HepG2 (cell line): ENCODE measurements around the gene SLC1A4. TPM values are rescaled to one million over a fixed set of nuclear protein-coding genes. Genes with fewer than 3 reads are reported as not detected.

Source experiments
- ATAC-seq: fragments of 200-7000 bp; cut with Tn5 transposase; 3 replicates; pipeline ENCODE4 v1.9.1; 2020; ENCODE audit warnings: mild to moderate bottlenecking, moderate library complexity
- BruUV-seq: library from RNA; stranded (reverse); fragments of 400-500 nt; replicated peaks from 2 replicates; lab custom pipeline; 2021; lab: Mats Ljungman, UMichigan
- CTCF ChIA-PET: fragments of 300-600 bp; formaldehyde crosslinking; extraction: SDS; loops from one replicate; lab custom pipeline; 2021; ENCODE audit warnings: low total read pairs, inconsistent platforms, low intra/inter-chr PET ratio; lab: Yijun Ruan, JAX
- POLR2A ChIA-PET: fragments of 350-600 bp; sonication (Branson Sonifier 250); formaldehyde crosslinking; loops from one replicate; lab custom pipeline; 2020; ENCODE audit warnings: antibody characterized with exemption, inconsistent platforms; lab: Yijun Ruan, JAX
- DNase-seq: peaks from one replicate; pipeline ENCODE4 v3.0.0-alpha.2; 2015; ENCODE audit warnings: low spot score
- FAIRE-seq: peaks from 3 replicates; lab custom pipeline; 2011; peaks lifted over from hg19 to GRCh38; lab: Jason Lieb, UNC
- H2AFZ ChIP-seq: one replicate; pipeline ENCODE4 v1.6.1; 2011; ENCODE audit warnings: low read length, inconsistent platforms
- H3K27ac ChIP-seq: fragments of 300-600 bp; 3 replicates; pipeline ENCODE4 v1.8.0; 2011; ENCODE audit warnings: mixed run types, mild to moderate bottlenecking, mixed read lengths, low read length, inconsistent platforms; ENCODE audit not compliant: insufficient read depth; ENCODE audit errors: extremely low read length
- H3K27me3 ChIP-seq, 2 experiments: fragments of 200-600 bp in 1 of 2; 2 replicates in 1 of 2; 3 replicates in 1 of 2; pipeline versions ENCODE4 v1.6.0 to v1.8.0; 2011; ENCODE audit warnings: low read length in 2 of 2, mild to moderate bottlenecking in 2 of 2, moderate library complexity in 2 of 2, inconsistent platforms in 1 of 2; ENCODE audit not compliant: insufficient read depth in 2 of 2, control insufficient read depth in 1 of 2
- H3K36me3 ChIP-seq, 2 experiments: fragments of 200-600 bp in 1 of 2; replicated peaks in 1 of 2; 2 replicates in 1 of 2; 3 replicates in 1 of 2; pipeline versions ENCODE4 v1.5.1 to v1.8.0; 2011; ENCODE audit warnings: low read length in 2 of 2, inconsistent platforms in 1 of 2; ENCODE audit not compliant: insufficient read depth in 2 of 2, control insufficient read depth in 1 of 2
- H3K4me1 ChIP-seq: 2 replicates; pipeline ENCODE4 v1.5.1; 2012; ENCODE audit warnings: low read length, inconsistent platforms; ENCODE audit not compliant: insufficient read depth
- H3K4me2 ChIP-seq: 2 replicates; pipeline ENCODE4 v1.6.0; 2011; ENCODE audit warnings: low read depth, low read length, inconsistent platforms
- H3K4me3 ChIP-seq, 3 experiments: fragments of 200-600 bp in 1 of 3; sonication (generic), shearing (Covaris generic) in 1 of 3; replicated peaks in 1 of 3; 2 replicates each; pipeline ENCODE4 v1.5.1; 2011 to 2016; ENCODE audit warnings: low read length in 3 of 3, inconsistent platforms in 2 of 3, low read depth in 2 of 3, mild to moderate bottlenecking in 2 of 3, control low read depth in 1 of 3, mixed read lengths in 1 of 3; ENCODE audit not compliant: insufficient read depth in 1 of 3
- H3K79me2 ChIP-seq: one replicate; pipeline ENCODE4 v1.6.1; 2011; ENCODE audit warnings: low read length, inconsistent platforms; ENCODE audit not compliant: insufficient read depth
- H3K9ac ChIP-seq: 2 replicates; pipeline ENCODE4 v1.6.0; 2011; ENCODE audit warnings: mild to moderate bottlenecking, low read depth, low read length, inconsistent platforms; ENCODE audit not compliant: insufficient read depth
- H3K9me3 ChIP-seq: 2 replicates; pipeline ENCODE4 v1.5.1; 2012; ENCODE audit warnings: mild to moderate bottlenecking, low read length
- H4K20me1 ChIP-seq: 2 replicates; pipeline ENCODE4 v1.6.0; 2011; ENCODE audit warnings: inconsistent platforms, mild to moderate bottlenecking, low read length, moderate library complexity; ENCODE audit not compliant: insufficient read depth
- EED ChIP-seq: sonication (generic); formaldehyde crosslinking; IDR thresholded peaks from 2 replicates; pipeline ENCODE4 v1.5.0; 2020; ENCODE audit warnings: mild to moderate bottlenecking, missing genetic modification reagents
- FIP1L1 ChIP-seq: fragments of 200-400 bp; formaldehyde crosslinking; IDR thresholded peaks from 2 replicates; pipeline ENCODE4 v1.6.1; 2018; ENCODE audit warnings: low read depth, mild to moderate bottlenecking, low read length, moderate library complexity, borderline replicate concordance; ENCODE audit not compliant: insufficient read depth
- FLYWCH1 ChIP-seq: sonication (generic); formaldehyde crosslinking; IDR thresholded peaks from 2 replicates; pipeline ENCODE4 v1.8.1; 2023; ENCODE audit warnings: mild to moderate bottlenecking, missing genetic modification reagents
- HNRNPL ChIP-seq: fragments of 200-400 bp; formaldehyde crosslinking; IDR thresholded peaks from 2 replicates; pipeline ENCODE4 v1.6.1; 2017; ENCODE audit warnings: mild to moderate bottlenecking, low read depth, low read length
- IRF2 ChIP-seq: IDR thresholded peaks from 2 replicates; pipeline ENCODE4 v1.6.1; 2018; ENCODE audit warnings: missing genetic modification reagents, missing compliant biosample characterization
- KLF13 ChIP-seq: sonication (generic); formaldehyde crosslinking; IDR thresholded peaks from 2 replicates; pipeline ENCODE4 v1.4.0; 2020; ENCODE audit warnings: mild to moderate bottlenecking, missing genetic modification reagents
- MTA3 ChIP-seq: sonication (generic); formaldehyde crosslinking; IDR thresholded peaks from 2 replicates; pipeline ENCODE4 v1.4.0; 2020; ENCODE audit warnings: missing genetic modification reagents
- NFRKB ChIP-seq: fragments of 450-650 bp; IDR thresholded peaks from 2 replicates; pipeline ENCODE4 v1.6.1; 2017
- RNF2 ChIP-seq: fragments of 450-650 bp; conservative IDR thresholded peaks from 2 replicates; pipeline ENCODE4 v1.6.1; 2016; ENCODE audit warnings: low read depth
- STAT6 ChIP-seq: sonication (generic); formaldehyde crosslinking; IDR thresholded peaks from 2 replicates; pipeline ENCODE4 v1.4.0; 2020; ENCODE audit warnings: missing genetic modification reagents, mild to moderate bottlenecking, borderline replicate concordance
- ZBTB7B ChIP-seq: sonication (generic); formaldehyde crosslinking; IDR thresholded peaks from 2 replicates; pipeline ENCODE4 v1.4.0; 2020; ENCODE audit warnings: missing genetic modification reagents
- ZEB1 ChIP-seq: IDR thresholded peaks from 2 replicates; pipeline ENCODE4 v1.6.1; 2012; ENCODE audit warnings: mild to moderate bottlenecking, low read depth, inconsistent platforms; ENCODE audit not compliant: insufficient replicate concordance
- ZNF275 ChIP-seq: sonication (generic); formaldehyde crosslinking; IDR thresholded peaks from 2 replicates; pipeline ENCODE4 v1.8.0; 2022; ENCODE audit warnings: missing genetic modification reagents, mild to moderate bottlenecking, inconsistent platforms, borderline replicate concordance
- ZNF619 ChIP-seq: sonication (generic); formaldehyde crosslinking; IDR thresholded peaks from 2 replicates; pipeline ENCODE4 v1.4.0; 2020; ENCODE audit warnings: mild to moderate bottlenecking, missing genetic modification reagents
- ZSCAN31 ChIP-seq: sonication (generic); formaldehyde crosslinking; IDR thresholded peaks from 2 replicates; pipeline ENCODE4 v1.5.0; 2020; ENCODE audit warnings: low read depth, mild to moderate bottlenecking, missing genetic modification reagents
- WGBS: methylation state at CpG from one replicate; pipeline ENCODE4 v1.1.6; 2017; ENCODE audit warnings: low lambda C conversion rate; 5-methylcytosine and 5-hydroxymethylcytosine counted together
- in situ Hi-C: cut with HindIII; loops from 2 replicates; pipeline ENCODE4 v1.10.0; 2017; ENCODE audit warnings: low pct_unique_long_range_greater_than_20kb; ENCODE audit not compliant: extremely low pct_ligation_motif_present
- intact Hi-C: fragments of 100-400 bp; cut with micrococcal nuclease; formaldehyde crosslinking; loops from one replicate; pipeline ENCODE4 v1.10.0; 2022; ENCODE audit not compliant: unreplicated experiment
- polyA plus RNA-seq, 8 experiments: library from polyadenylated mRNA; depleted of rRNA in 3 of 8; stranded (reverse) in 7 of 8; unstranded in 1 of 8; fragments of >200 nt; fragmentation: Illumina TruSeq in 4 of 8; extraction: Trizol in 4 of 8; gene quantifications; 2 replicates each; pipeline versions ENCODE4 v1.2.1 to v1.2.3, GENCODE V29; 2011 to 2016; ENCODE audit warnings: low read depth in 4 of 8, missing spikeins in 1 of 8, mixed read lengths in 1 of 8; ENCODE audit not compliant: insufficient read depth in 1 of 8
- total RNA-seq, 5 experiments: library from RNA; depleted of rRNA; stranded (reverse); fragments of >200 nt; fragmentation: Illumina TruSeq; extraction: Trizol; gene quantifications; 2 replicates each; pipeline ENCODE4 v1.2.3, GENCODE V29; 2016; ENCODE audit warnings: low read depth in 1 of 5

Gene SLC1A4
- total and polyA plus RNA-seq, 2 of the 13 experiments (the other 11 are each of a cell fraction or from before 2014, with no cell fraction given), result 21.0 to 39.6 TPM

- no peak for TF ChIP-seq ZBTB7B (CRISPR knock-in tag)
- no peak for TF ChIP-seq ZSCAN31 (CRISPR knock-in tag)
- no peak for TF ChIP-seq HNRNPL
- TF ChIP-seq KLF13 (CRISPR knock-in tag), result no peak
- no peak for TF ChIP-seq FIP1L1
Measured at GRCh38 chr2:64955467-64955866, 33.7 kb upstream of the SLC1A4 start (continued).

GRCh38 chr2:64957109-64957903, 31.9 kb upstream of the SLC1A4 start:
- no peak overlapping the region for H3K4me3 ChIP-seq
- no peaks in the 10 kb centered on the region for H4K20me1 ChIP-seq
- no peaks in the 10 kb centered on the region for H3K79me2 ChIP-seq
- BruUV-seq, result no TSS peak
- H3K27me3 ChIP-seq, result no peaks in the 10 kb centered on the region
- ATAC-seq (no peak), FAIRE-seq (no peak), DNase-seq (no peak)
- H3K9ac ChIP-seq, result no peak overlapping the region
- TF ChIP-seq NFRKB (no peak), IRF2 (CRISPR knock-in tag) (no peak), MTA3 (CRISPR knock-in tag) (no peak), STAT6 (CRISPR knock-in tag) (no peak), EED (no peak), FLYWCH1 (CRISPR knock-in tag) (no peak), ZEB1 (no peak), ZNF275 (CRISPR knock-in tag) (no peak), RNF2 (no peak), ZNF619 (no peak)
- in situ Hi-C loops (no loop called here), intact Hi-C loops (no loop called here)
- no peak overlapping the region for H3K4me2 ChIP-seq
- H3K4me1 ChIP-seq, result peaks cover 22% of the 10 kb centered on the region
- H3K27ac ChIP-seq, result no peak overlapping the region
- H3K9me3 ChIP-seq, result no peaks in the 10 kb centered on the region
- 78% methylated on average over 9 of the region's 9 CpGs for WGBS
- ChIA-PET POLR2A (interaction anchor here (0.8 kb wide), 1 partner anchor 35 kb away, joined by 3 read pairs; no protein-coding TSS in a partner anchor), CTCF (no interaction called here)
- no peak overlapping the region for H2AFZ ChIP-seq
- H3K36me3 ChIP-seq, result no peaks in the 10 kb centered on the region
